Parathyroid adenoma (tissue), 2 donors: Measurements from ENCODE around the gene AGPAT2.
A peak's percentile ranks its signal among the peaks of the same experiment; 100 is the strongest.

Experiments used
- H2AFZ ChIP-seq: fragments of 300-600 bp; sonication (generic); one replicate; pipeline ENCODE4 v1.7.0; 2017; ENCODE audit warnings: antibody characterized with exemption, mild to moderate bottlenecking
- H3K27ac ChIP-seq: fragments of 300-600 bp; sonication (generic); one replicate; pipeline ENCODE4 v1.7.0; 2017
- H3K27me3 ChIP-seq: fragments of 300-600 bp; sonication (generic); one replicate; pipeline ENCODE4 v1.7.0; 2017; ENCODE audit warnings: low read length; ENCODE audit not compliant: control insufficient read depth, insufficient read depth
- H3K36me3 ChIP-seq: fragments of 300-600 bp; sonication (generic); one replicate; pipeline ENCODE4 v1.7.0; 2017; ENCODE audit warnings: low read length; ENCODE audit not compliant: control insufficient read depth, insufficient read depth
- H3K4me1 ChIP-seq: fragments of 300-600 bp; sonication (generic); one replicate; pipeline ENCODE4 v1.7.0; 2017; ENCODE audit warnings: control low read depth
- H3K4me2 ChIP-seq: fragments of 300-600 bp; sonication (generic); one replicate; pipeline ENCODE4 v1.7.0; 2017; ENCODE audit warnings: low read length
- H3K4me3 ChIP-seq: fragments of 300-600 bp; sonication (generic); one replicate; pipeline ENCODE4 v1.7.0; 2017; ENCODE audit warnings: low read depth, low read length
- H3K79me2 ChIP-seq: fragments of 300-600 bp; sonication (generic); one replicate; pipeline ENCODE4 v1.7.0; 2017; ENCODE audit warnings: control low read depth
- H3K9ac ChIP-seq: fragments of 300-600 bp; sonication (generic); one replicate; pipeline ENCODE4 v1.7.0; 2017; ENCODE audit warnings: mild to moderate bottlenecking
- H3K9me3 ChIP-seq: fragments of 300-600 bp; sonication (generic); one replicate; pipeline ENCODE4 v1.7.0; 2017; ENCODE audit warnings: low read length; ENCODE audit not compliant: control insufficient read depth
- CTCF ChIP-seq: fragments of 300-600 bp; sonication (generic); IDR thresholded peaks from one replicate; pipeline ENCODE4 v1.7.0; 2017; ENCODE audit warnings: antibody characterized with exemption, mild to moderate bottlenecking
- donor health status: primary hyperparathyroidism.

Gene AGPAT2

GRCh38 chr9:136686794-136687711 lies at the start of gene AGPAT2:
Gene AGPAT2, minus strand, starts transcription at chr9:136687457. Its CDS starts 100 bp downstream, at chr9:136687357.
- no peak for TF ChIP-seq CTCF
- peak within 1 kb of the TSS; percentile 77 for H2AFZ ChIP-seq
- peak within 1 kb of the TSS; percentile 98 for H3K4me2 ChIP-seq
- no peaks in the 10 kb centered on the region for H3K9me3 ChIP-seq
- no peaks in the 10 kb centered on the region for H3K36me3 ChIP-seq
- no peaks in the 10 kb centered on the region for H3K4me1 ChIP-seq
- peaks cover 2% of the 10 kb centered on the region for H3K79me2 ChIP-seq
- H3K27me3 ChIP-seq: no peaks in the 10 kb centered on the region
- peak within 1 kb of the TSS; percentile 83 for H3K4me3 ChIP-seq
- H3K9ac ChIP-seq: no peak within 1 kb of the TSS
- H3K27ac ChIP-seq: no peak within 1 kb of the TSS

DNA sequence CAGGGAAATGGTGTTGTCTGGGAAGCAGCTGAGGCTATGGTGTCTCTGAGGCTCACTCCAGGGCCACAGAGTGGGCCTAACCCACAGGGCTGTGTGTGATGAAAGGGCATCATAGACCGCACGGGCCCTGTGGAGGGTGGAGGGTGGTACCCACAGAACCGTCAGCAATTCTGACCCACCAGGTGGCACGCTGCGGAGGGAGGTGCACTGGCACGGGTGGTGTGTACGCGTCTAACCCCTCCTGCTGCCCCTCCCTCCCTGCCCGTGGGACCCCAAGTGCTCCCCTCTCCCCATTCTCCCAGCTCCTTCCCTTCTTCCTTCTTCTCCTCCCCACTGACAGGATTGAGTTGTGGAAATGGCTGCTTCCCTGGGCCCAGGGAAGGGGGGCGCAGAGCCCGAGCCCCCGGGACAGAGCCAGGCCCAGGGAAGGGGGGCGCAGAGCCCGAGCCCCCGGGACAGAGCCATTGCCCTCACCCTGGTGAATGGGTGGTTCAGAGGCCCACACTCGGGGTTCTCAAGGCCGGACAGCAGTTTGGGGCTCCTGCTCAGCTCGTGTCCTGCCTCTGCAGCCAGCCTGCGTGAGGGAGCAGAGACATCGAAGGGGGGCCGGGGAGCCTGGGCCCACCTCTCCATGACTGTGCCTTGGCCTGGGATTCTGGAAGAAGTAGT lies 48.7 kb upstream of the AGPAT2 start:
- Histone ChIP-seq H3K4me2 (no peak overlapping the region), H3K36me3 (no peaks in the 10 kb centered on the region), H3K9ac (no peak overlapping the region), H3K4me1 (no peaks in the 10 kb centered on the region), H3K9me3 (no peaks in the 10 kb centered on the region), H2AFZ (no peak overlapping the region), H3K79me2 (no peaks in the 10 kb centered on the region), H3K27ac (no peak overlapping the region), H3K27me3 (no peaks in the 10 kb centered on the region), H3K4me3 (no peak overlapping the region)
- TF ChIP-seq CTCF: no peak

- no peak overlapping the region for H3K27ac ChIP-seq
- no peaks in the 10 kb centered on the region for H3K36me3 ChIP-seq
- H3K27me3 ChIP-seq: no peaks in the 10 kb centered on the region
- no peak overlapping the region for H3K4me3 ChIP-seq
- no peaks in the 10 kb centered on the region for H3K79me2 ChIP-seq
- H3K4me1 ChIP-seq: no peaks in the 10 kb centered on the region
- H3K9ac ChIP-seq: no peak overlapping the region
- H3K9me3 ChIP-seq: no peaks in the 10 kb centered on the region
- H2AFZ ChIP-seq: no peak overlapping the region
- no peak for TF ChIP-seq CTCF
- H3K4me2 ChIP-seq: no peak overlapping the region
Observed at GRCh38 chr9:136734837-136735496, 47.7 kb upstream of the AGPAT2 start.

GRCh38 chr9:136733611-136734010 lies 46.4 kb upstream of the AGPAT2 start:
- Histone ChIP-seq H3K27me3 (no peaks in the 10 kb centered on the region), H3K27ac (no peak overlapping the region), H3K79me2 (no peaks in the 10 kb centered on the region), H3K36me3 (no peaks in the 10 kb centered on the region), H3K4me3 (no peak overlapping the region), H3K4me2 (no peak overlapping the region), H3K4me1 (no peaks in the 10 kb centered on the region), H3K9ac (no peak overlapping the region), H3K9me3 (no peaks in the 10 kb centered on the region), H2AFZ (no peak overlapping the region)
- no peak for TF ChIP-seq CTCF
